Neuronal stem cell (in vitro differentiated cells): ENCODE measurements around the gene FKBP10.
A peak's percentile ranks its signal among the peaks of the same experiment; 100 is the strongest.

Experiments used
- DNase-seq: peaks from one replicate; pipeline ENCODE4 v3.0.0-alpha.2; 2013; ENCODE audit warnings: low spot score
- H2AFZ ChIP-seq: one replicate; pipeline ENCODE4 v1.6.1; 2013; ENCODE audit warnings: mild to moderate bottlenecking, low read length, inconsistent platforms
- H2AK5ac ChIP-seq: 2 replicates; pipeline ENCODE4 v1.6.1; 2013; ENCODE audit warnings: low read depth, mild to moderate bottlenecking, inconsistent platforms, low read length, moderate library complexity, mixed read lengths
- H2BK120ac ChIP-seq: 2 replicates; pipeline ENCODE4 v1.6.1; 2013; ENCODE audit warnings: low read depth, mild to moderate bottlenecking, inconsistent platforms, low read length, moderate library complexity, mixed read lengths
- H2BK12ac ChIP-seq: one replicate; pipeline ENCODE4 v1.6.1; 2013; ENCODE audit warnings: low read length, inconsistent platforms
- H2BK15ac ChIP-seq: 2 replicates; pipeline ENCODE4 v1.6.1; 2013; ENCODE audit warnings: mild to moderate bottlenecking, low read length, inconsistent platforms, mixed read lengths
- H2BK5ac ChIP-seq: one replicate; pipeline ENCODE4 v1.6.1; 2013; ENCODE audit warnings: inconsistent platforms, mild to moderate bottlenecking, low read length, moderate library complexity
- H3K14ac ChIP-seq: one replicate; pipeline ENCODE4 v1.6.1; 2013; ENCODE audit warnings: low read length, inconsistent platforms
- H3K18ac ChIP-seq: 2 replicates; pipeline ENCODE4 v1.6.1; 2013; ENCODE audit warnings: low read length, inconsistent platforms
- H3K23ac ChIP-seq: 2 replicates; pipeline ENCODE4 v1.6.1; 2013; ENCODE audit warnings: low read depth, mild to moderate bottlenecking, mixed read lengths, low read length, inconsistent platforms; ENCODE audit not compliant: poor library complexity
- H3K27ac ChIP-seq: replicated peaks from 3 replicates; pipeline ENCODE4 v1.5.1; 2013; ENCODE audit warnings: low read length, inconsistent platforms
- H3K27me3 ChIP-seq, 3 experiments: 2 replicates each; pipeline ENCODE4 v1.6.1; 2013; ENCODE audit warnings: low read length in 3 of 3, mild to moderate bottlenecking in 2 of 3, inconsistent platforms in 1 of 3, low read depth in 1 of 3, mixed read lengths in 1 of 3, moderate library complexity in 1 of 3; ENCODE audit not compliant: control insufficient read depth in 3 of 3, insufficient read depth in 3 of 3
- H3K36me3 ChIP-seq, 2 donors: replicated peaks in 1 of 2; 2 replicates each; pipeline ENCODE4 v1.6.1; 2013; ENCODE audit warnings: low read length in 2 of 2; ENCODE audit not compliant: control insufficient read depth in 2 of 2, insufficient read depth in 2 of 2
- H3K4ac ChIP-seq: 2 replicates; pipeline ENCODE4 v1.6.1; 2013; ENCODE audit warnings: inconsistent platforms, mild to moderate bottlenecking, low read length, moderate library complexity
- H3K4me1 ChIP-seq, 2 donors: 1 replicate in 1 of 2; 2 replicates in 1 of 2; pipeline ENCODE4 v1.6.1; 2013; ENCODE audit warnings: low read length in 2 of 2, low read depth in 1 of 2; ENCODE audit not compliant: control insufficient read depth in 2 of 2, insufficient read depth in 1 of 2
- H3K4me2 ChIP-seq: one replicate; pipeline ENCODE4 v1.6.1; 2013; ENCODE audit warnings: mild to moderate bottlenecking, low read length, inconsistent platforms; ENCODE audit not compliant: insufficient read depth, poor library complexity, severe bottlenecking
- H3K4me3 ChIP-seq, 2 donors: 2 replicates each; pipeline ENCODE4 v1.5.1; 2013; ENCODE audit warnings: low read length in 2 of 2, mild to moderate bottlenecking in 2 of 2, inconsistent platforms in 1 of 2, moderate library complexity in 1 of 2
- H3K79me1 ChIP-seq: one replicate; pipeline ENCODE4 v1.6.1; 2013; ENCODE audit warnings: low read depth, mild to moderate bottlenecking, inconsistent platforms, low read length, moderate library complexity
- H3K9ac ChIP-seq: one replicate; pipeline ENCODE4 v1.6.1; 2013; ENCODE audit warnings: mild to moderate bottlenecking, low read depth, low read length, inconsistent platforms; ENCODE audit not compliant: poor library complexity
- H3K9me3 ChIP-seq, 2 donors: replicated peaks in 1 of 2; 2 replicates each; pipeline versions ENCODE3 to v1.6.1; 2013; ENCODE audit warnings: low read length in 2 of 2, mild to moderate bottlenecking in 2 of 2, inconsistent platforms in 1 of 2, low read depth in 1 of 2, mixed read lengths in 1 of 2, moderate library complexity in 1 of 2; ENCODE audit not compliant: control insufficient read depth in 2 of 2, insufficient read depth in 1 of 2
- H4K8ac ChIP-seq: one replicate; pipeline ENCODE4 v1.6.1; 2013; ENCODE audit warnings: low read depth, mild to moderate bottlenecking, inconsistent platforms, low read length, moderate library complexity
- H4K91ac ChIP-seq: one replicate; pipeline ENCODE4 v1.6.1; 2013; ENCODE audit warnings: low read length, low read depth, mild to moderate bottlenecking, inconsistent platforms; ENCODE audit not compliant: poor library complexity
- WGBS, 2 donors: extraction: QIAGEN DNeasy Blood & Tissue Kit; methylation state at CpG; one replicate each; pipeline ENCODE4 v1.1.7; 2013; ENCODE audit warnings: missing lambda C conversion rate in 2 of 2, mixed read lengths in 1 of 2; ENCODE audit not compliant: insufficient read length in 2 of 2, insufficient replicate concordance in 1 of 2; ENCODE audit errors: extremely low coverage in 2 of 2; 5-methylcytosine and 5-hydroxymethylcytosine counted together

The FKBP10 gene

GRCh38 chr17:41813699-41814124 lies 908 bp downstream of the FKBP10 start:
- Histone ChIP-seq H3K27ac (peak overlapping the region; percentile 89), H3K14ac (no peak overlapping the region), H2AFZ (peak overlapping the region; percentile 88), H4K91ac (no peak overlapping the region), H2BK120ac (no peak overlapping the region), H3K9ac (peak overlapping the region; percentile 81), H3K36me3 (peaks cover 19 to 41% of the 10 kb centered on the region in 2 donors), H2BK15ac (peak overlapping the region; percentile 8), H3K18ac (no peak overlapping the region), H4K8ac (no peak overlapping the region), H3K9me3 (peaks cover 4 to 6% of the 10 kb centered on the region in 2 donors), H3K23ac (no peak overlapping the region), H2BK5ac (peak overlapping the region; percentile 76), H2BK12ac (no peak overlapping the region), H2AK5ac (peak overlapping the region; percentile 76), H3K79me1 (peaks cover 23% of the 10 kb centered on the region), H3K4me3 (peak overlapping the region; percentile 59 to 90), H3K4ac (no peak overlapping the region), H3K4me2 (peak overlapping the region; percentile 99), H3K27me3 (peaks cover 0 to 2% (median 0%) of the 10 kb centered on the region in 3 experiments), H3K4me1 (peaks cover 12 to 18% of the 10 kb centered on the region in 2 donors)
- WGBS, 2 donors, result no CpG with 5 or more reads among the region's 9 CpGs
- no peak for DNase-seq

GRCh38 chr17:41814195-41814594 lies 1.4 kb downstream of the FKBP10 start:
- Histone ChIP-seq H3K4me1 (peaks cover 12 to 22% of the 10 kb centered on the region in 2 donors), H3K23ac (no peak overlapping the region), H2BK12ac (no peak overlapping the region), H2BK120ac (no peak overlapping the region), H4K8ac (no peak overlapping the region), H2AK5ac (peak overlapping the region; percentile 76), H3K4me3 (peak overlapping the region in 1 of 2 donors; percentile 59), H3K18ac (no peak overlapping the region), H2BK15ac (peak overlapping the region; percentile 8), H3K14ac (no peak overlapping the region), H3K9me3 (peaks cover 4 to 6% of the 10 kb centered on the region in 2 donors), H4K91ac (no peak overlapping the region), H3K9ac (no peak overlapping the region), H3K27me3 (peaks cover 0 to 2% (median 0%) of the 10 kb centered on the region in 3 experiments), H2BK5ac (no peak overlapping the region), H3K36me3 (peaks cover 17 to 40% of the 10 kb centered on the region in 2 donors), H3K4ac (no peak overlapping the region), H3K27ac (no peak overlapping the region), H3K4me2 (peak overlapping the region; percentile 99), H3K79me1 (peaks cover 23% of the 10 kb centered on the region), H2AFZ (no peak overlapping the region)
- WGBS, 2 donors, result no CpG with 5 or more reads among the region's 1 CpG
- DNase-seq, result no peak

GRCh38 chr17:41816637-41817320 lies 4.0 kb downstream of the FKBP10 start:
- peak overlapping the region; percentile 63 for H2BK12ac ChIP-seq
- no peak overlapping the region for H2BK120ac ChIP-seq
- H3K36me3 ChIP-seq, result peaks cover 23 to 49% of the 10 kb centered on the region in 2 donors
- H2AK5ac ChIP-seq, result peak overlapping the region; percentile 25
- H3K9ac ChIP-seq, result no peak overlapping the region
- peak overlapping the region in 1 of 2 donors; percentile 65 for H3K4me3 ChIP-seq
- peaks cover 0 to 2% (median 0%) of the 10 kb centered on the region in 3 experiments for H3K27me3 ChIP-seq
- no peak overlapping the region for H2AFZ ChIP-seq
- H3K23ac ChIP-seq, result peak overlapping the region; percentile 80
- H3K9me3 ChIP-seq, result peaks cover 0 to 6% of the 10 kb centered on the region in 2 donors
- H3K14ac ChIP-seq, result peak overlapping the region; percentile 91
- no peak overlapping the region for H4K91ac ChIP-seq
- peaks cover 5 to 24% of the 10 kb centered on the region in 2 donors for H3K4me1 ChIP-seq
- no peak overlapping the region for H3K27ac ChIP-seq
- no peak overlapping the region for H2BK15ac ChIP-seq
- H3K4ac ChIP-seq, result peak overlapping the region; percentile 27
- WGBS, 2 donors, result no CpG with 5 or more reads among the region's 23 CpGs
- DNase-seq, result no peak
- no peak overlapping the region for H2BK5ac ChIP-seq
- H3K79me1 ChIP-seq, result peaks cover 12% of the 10 kb centered on the region
- H3K4me2 ChIP-seq, result no peak overlapping the region
- no peak overlapping the region for H4K8ac ChIP-seq
- peak overlapping the region; percentile 7 for H3K18ac ChIP-seq

DNA sequence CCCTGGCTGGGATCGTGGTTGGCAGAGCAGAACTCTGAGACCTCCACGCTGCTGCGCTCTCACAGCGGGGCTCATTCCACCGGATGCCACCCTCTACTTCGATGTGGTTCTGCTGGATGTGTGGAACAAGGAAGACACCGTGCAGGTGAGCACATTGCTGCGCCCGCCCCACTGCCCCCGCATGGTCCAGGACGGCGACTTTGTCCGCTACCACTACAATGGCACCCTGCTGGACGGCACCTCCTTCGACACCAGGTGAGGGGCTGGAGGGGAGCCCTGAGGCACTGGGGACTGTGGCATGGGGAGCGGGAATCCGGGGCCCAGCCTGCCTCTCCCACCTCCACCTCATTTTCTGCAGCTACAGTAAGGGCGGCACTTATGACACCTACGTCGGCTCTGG lies 5.2 kb downstream of the FKBP10 start:
- H3K23ac ChIP-seq, result no peak overlapping the region
- no peak overlapping the region for H4K8ac ChIP-seq
- H3K18ac ChIP-seq, result no peak overlapping the region
- no peak overlapping the region for H3K4me3 ChIP-seq
- H2BK5ac ChIP-seq, result no peak overlapping the region
- WGBS, 2 donors, result no CpG with 5 or more reads among the region's 20 CpGs
- peaks cover 24 to 60% of the 10 kb centered on the region in 2 donors for H3K36me3 ChIP-seq
- H2AK5ac ChIP-seq, result no peak overlapping the region
- DNase-seq, result no peak
- peaks cover 5 to 32% of the 10 kb centered on the region in 2 donors for H3K4me1 ChIP-seq
- no peak overlapping the region for H3K4ac ChIP-seq
- H3K27ac ChIP-seq, result no peak overlapping the region
- H3K79me1 ChIP-seq, result peaks cover 12% of the 10 kb centered on the region
- H2AFZ ChIP-seq, result no peak overlapping the region
- no peak overlapping the region for H4K91ac ChIP-seq
- H3K27me3 ChIP-seq, result peaks cover 0 to 2% (median 0%) of the 10 kb centered on the region in 3 experiments
- H2BK120ac ChIP-seq, result no peak overlapping the region
- no peak overlapping the region for H3K9ac ChIP-seq
- H3K4me2 ChIP-seq, result no peak overlapping the region
- no peak overlapping the region for H2BK12ac ChIP-seq
- no peak overlapping the region for H2BK15ac ChIP-seq
- H3K9me3 ChIP-seq, result peaks cover 0 to 6% of the 10 kb centered on the region in 2 donors
- H3K14ac ChIP-seq, result no peak overlapping the region
